Measurements from ENCODE around the gene SAA2.
"Not testable (repeated sequence)": the region's sequence is repeated elsewhere in the genome, so short reads cannot be mapped to it uniquely, and the experiment has no call there.

DNA sequence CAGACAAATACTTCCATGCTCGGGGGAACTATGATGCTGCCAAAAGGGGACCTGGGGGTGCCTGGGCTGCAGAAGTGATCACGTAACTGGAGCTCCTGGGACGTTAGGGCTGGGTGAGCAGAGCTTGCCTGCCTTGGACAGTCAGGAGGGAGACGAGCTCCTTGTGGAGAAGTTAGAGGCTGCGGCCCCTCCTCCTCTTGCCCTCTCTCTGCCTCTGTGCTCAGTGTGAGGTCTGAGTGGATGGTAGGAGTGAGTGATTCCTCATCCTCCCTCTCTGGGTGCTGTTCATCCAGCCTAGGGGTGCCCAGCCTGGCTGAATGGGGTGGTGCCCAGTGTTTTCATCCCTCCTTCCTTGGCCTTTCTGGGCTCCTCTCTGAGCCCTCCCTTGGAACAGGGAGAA lies 20.8 kb upstream of the SAA2 start:
- not testable (repeated sequence) for TF ChIP-seq FOXK2 (IDR thresholded peaks at IDR 0.05); BCL11A (IDR thresholded peaks at IDR 0.05; ENCODE audit: low read depth, low read length); EGR1 (IDR thresholded peaks at IDR 0.05; ENCODE audit: borderline replicate concordance in 1 of 2, low read depth in 2 of 2, low read length in 2 of 2); TARDBP (IDR thresholded peaks at IDR 0.05; ENCODE audit: borderline replicate concordance); POLR2A (IDR thresholded peaks at IDR 0.05; ENCODE audit: low read depth, low read length)
- TF ChIP-seq, protein P1, sequence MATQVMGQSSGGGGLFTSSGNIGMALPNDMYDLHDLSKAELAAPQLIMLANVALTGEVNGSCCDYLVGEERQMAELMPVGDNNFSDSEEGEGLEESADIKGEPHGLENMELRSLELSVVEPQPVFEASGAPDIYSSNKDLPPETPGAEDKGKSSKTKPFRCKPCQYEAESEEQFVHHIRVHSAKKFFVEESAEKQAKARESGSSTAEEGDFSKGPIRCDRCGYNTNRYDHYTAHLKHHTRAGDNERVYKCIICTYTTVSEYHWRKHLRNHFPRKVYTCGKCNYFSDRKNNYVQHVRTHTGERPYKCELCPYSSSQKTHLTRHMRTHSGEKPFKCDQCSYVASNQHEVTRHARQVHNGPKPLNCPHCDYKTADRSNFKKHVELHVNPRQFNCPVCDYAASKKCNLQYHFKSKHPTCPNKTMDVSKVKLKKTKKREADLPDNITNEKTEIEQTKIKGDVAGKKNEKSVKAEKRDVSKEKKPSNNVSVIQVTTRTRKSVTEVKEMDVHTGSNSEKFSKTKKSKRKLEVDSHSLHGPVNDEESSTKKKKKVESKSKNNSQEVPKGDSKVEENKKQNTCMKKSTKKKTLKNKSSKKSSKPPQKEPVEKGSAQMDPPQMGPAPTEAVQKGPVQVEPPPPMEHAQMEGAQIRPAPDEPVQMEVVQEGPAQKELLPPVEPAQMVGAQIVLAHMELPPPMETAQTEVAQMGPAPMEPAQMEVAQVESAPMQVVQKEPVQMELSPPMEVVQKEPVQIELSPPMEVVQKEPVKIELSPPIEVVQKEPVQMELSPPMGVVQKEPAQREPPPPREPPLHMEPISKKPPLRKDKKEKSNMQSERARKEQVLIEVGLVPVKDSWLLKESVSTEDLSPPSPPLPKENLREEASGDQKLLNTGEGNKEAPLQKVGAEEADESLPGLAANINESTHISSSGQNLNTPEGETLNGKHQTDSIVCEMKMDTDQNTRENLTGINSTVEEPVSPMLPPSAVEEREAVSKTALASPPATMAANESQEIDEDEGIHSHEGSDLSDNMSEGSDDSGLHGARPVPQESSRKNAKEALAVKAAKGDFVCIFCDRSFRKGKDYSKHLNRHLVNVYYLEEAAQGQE (IDR thresholded peaks at IDR 0.05; ENCODE audit: low read depth, low read length), result not testable (repeated sequence)
